OCI-LY7 (cell line): Measurements from ENCODE around the gene SWT1. TPM values are rescaled to one million over a fixed set of nuclear protein-coding genes. Genes with fewer than 3 reads are reported as not detected.

Experiments
- BruUV-seq: library from RNA; stranded (reverse); fragments of 400-500 nt; replicated peaks from 2 replicates; lab custom pipeline; 2021; lab: Mats Ljungman, UMichigan
- CTCF ChIA-PET: fragments of 300-600 bp; sonication (Branson Sonifier 250); formaldehyde crosslinking; loops from one replicate; lab custom pipeline; 2022; ENCODE audit warnings: antibody characterized with exemption; ENCODE audit not compliant: unreplicated experiment; lab: Charles Lee
- POLR2A ChIA-PET: fragments of 300-600 bp; sonication (Branson Sonifier 250); formaldehyde crosslinking; loops from one replicate; lab custom pipeline; 2022; ENCODE audit warnings: antibody characterized with exemption; lab: Charles Lee
- DNase-seq: peaks from one replicate; pipeline ENCODE4 v3.0.0-alpha.2; 2015; ENCODE audit warnings: low spot score
- H2AFZ ChIP-seq: fragments of 200-600 bp; sonication (generic), shearing (Covaris generic); 2 replicates; pipeline ENCODE4 v1.6.1; 2014; ENCODE audit warnings: mild to moderate bottlenecking, antibody characterized with exemption, low read length, moderate library complexity
- H3K27ac ChIP-seq: fragments of 200-600 bp; sonication (generic); 2 replicates; pipeline ENCODE4 v1.5.1; 2014; ENCODE audit warnings: mixed run types, low read depth, mild to moderate bottlenecking, moderate library complexity, low read length, inconsistent platforms; ENCODE audit not compliant: poor library complexity, severe bottlenecking
- H3K36me3 ChIP-seq: fragments of 200-600 bp; sonication (generic); 2 replicates; pipeline ENCODE4 v1.6.1; 2014; ENCODE audit warnings: mild to moderate bottlenecking, antibody characterized with exemption, low read length, moderate library complexity, mixed read lengths; ENCODE audit not compliant: insufficient read depth
- H3K4me1 ChIP-seq: fragments of 200-600 bp; sonication (generic); 2 replicates; pipeline ENCODE4 v1.5.1; 2014; ENCODE audit warnings: mild to moderate bottlenecking, low read length; ENCODE audit not compliant: insufficient read depth, poor library complexity, severe bottlenecking
- H3K4me2 ChIP-seq: fragments of 200-600 bp; sonication (generic); 2 replicates; pipeline ENCODE4 v1.6.1; 2014; ENCODE audit warnings: mild to moderate bottlenecking, low read length
- H3K4me3 ChIP-seq: fragments of 200-600 bp; sonication (generic); 2 replicates; pipeline ENCODE4 v1.5.1; 2014; ENCODE audit warnings: mild to moderate bottlenecking, low read depth, low read length; ENCODE audit not compliant: poor library complexity, severe bottlenecking
- H3K79me2 ChIP-seq: fragments of 200-600 bp; sonication (generic); 2 replicates; pipeline ENCODE4 v1.6.1; 2016; ENCODE audit warnings: low read depth, mild to moderate bottlenecking, low read length, moderate library complexity, mixed read lengths; ENCODE audit not compliant: insufficient read depth
- H3K9me2 ChIP-seq: fragments of 200-600 bp; sonication (generic); 2 replicates; pipeline ENCODE4 v1.6.1; 2016; ENCODE audit warnings: mild to moderate bottlenecking, low read length, mixed read lengths; ENCODE audit not compliant: insufficient read depth
- H3K9me3 ChIP-seq: fragments of 200-600 bp; sonication (generic); 2 replicates; pipeline ENCODE4 v1.6.1; 2014; ENCODE audit warnings: mild to moderate bottlenecking, mixed run types, low read length, mixed read lengths
- H4K20me1 ChIP-seq: fragments of 200-600 bp; sonication (generic); 2 replicates; pipeline ENCODE4 v1.6.1; 2014; ENCODE audit warnings: mild to moderate bottlenecking, antibody characterized with exemption, low read length, moderate library complexity, mixed read lengths; ENCODE audit not compliant: insufficient read depth
- EZH2phosphoT487 ChIP-seq: fragments of 200-600 bp; sonication (generic); IDR thresholded peaks from 2 replicates; pipeline ENCODE4 v1.6.1; 2018; ENCODE audit warnings: low read depth, borderline replicate concordance, mild to moderate bottlenecking, mixed run types, antibody characterized with exemption, low read length, moderate library complexity, mixed read lengths
- intact Hi-C: fragments of 100-400 bp; cut with micrococcal nuclease; formaldehyde crosslinking; loops from one replicate; pipeline ENCODE4 v1.10.0; 2022; ENCODE audit not compliant: unreplicated experiment
- total RNA-seq, 2 experiments: library from RNA; depleted of rRNA in 1 of 2; stranded (reverse); fragments of >200 nt in 1 of 2; shearing (Covaris generic) in 1 of 2; gene quantifications; 2 replicates each; pipeline ENCODE4 v1.2.3, GENCODE V29; 2014 to 2022
- TF ChIP-seq, protein P1 (sequence below): fragments of 200-600 bp; sonication (generic); conservative IDR thresholded peaks from 2 replicates; pipeline ENCODE4 v1.5.1; 2014; ENCODE audit warnings: mild to moderate bottlenecking, antibody characterized with exemption, low read length, moderate library complexity, mixed read lengths

Gene SWT1
- total RNA-seq, 2 experiments from 2014 or later: 2.1 to 2.6 TPM

DNA sequence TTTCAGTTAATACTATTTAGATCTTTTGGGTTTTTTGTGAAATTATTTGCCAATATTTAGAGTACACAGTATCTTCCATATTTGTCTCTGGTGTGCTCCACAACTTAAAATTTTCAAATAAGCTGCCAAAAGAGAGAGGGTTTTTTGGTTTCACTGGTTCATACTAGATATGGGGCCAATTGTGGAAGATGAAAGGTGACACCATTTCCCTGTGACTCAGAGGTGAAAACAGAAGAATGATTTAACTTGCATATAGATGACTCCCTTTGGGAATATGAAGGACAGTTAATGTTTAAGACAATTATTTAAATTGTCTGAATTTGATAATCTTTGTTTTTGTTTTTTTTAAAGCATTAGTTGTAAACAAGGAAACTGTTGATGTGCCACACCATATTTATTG, 122.6 kb downstream of the SWT1 start:
- intact Hi-C loops: no loop called here
- Histone ChIP-seq H4K20me1 (no peaks in the 10 kb centered on the region), H3K9me2 (no peaks in the 10 kb centered on the region), H3K36me3 (no peaks in the 10 kb centered on the region), H3K27ac (no peak overlapping the region), H3K79me2 (no peaks in the 10 kb centered on the region), H3K4me1 (no peaks in the 10 kb centered on the region), H3K9me3 (no peaks in the 10 kb centered on the region), H3K4me2 (no peak overlapping the region), H3K4me3 (no peak overlapping the region), H2AFZ (no peak overlapping the region)
- TF ChIP-seq, protein P1, sequence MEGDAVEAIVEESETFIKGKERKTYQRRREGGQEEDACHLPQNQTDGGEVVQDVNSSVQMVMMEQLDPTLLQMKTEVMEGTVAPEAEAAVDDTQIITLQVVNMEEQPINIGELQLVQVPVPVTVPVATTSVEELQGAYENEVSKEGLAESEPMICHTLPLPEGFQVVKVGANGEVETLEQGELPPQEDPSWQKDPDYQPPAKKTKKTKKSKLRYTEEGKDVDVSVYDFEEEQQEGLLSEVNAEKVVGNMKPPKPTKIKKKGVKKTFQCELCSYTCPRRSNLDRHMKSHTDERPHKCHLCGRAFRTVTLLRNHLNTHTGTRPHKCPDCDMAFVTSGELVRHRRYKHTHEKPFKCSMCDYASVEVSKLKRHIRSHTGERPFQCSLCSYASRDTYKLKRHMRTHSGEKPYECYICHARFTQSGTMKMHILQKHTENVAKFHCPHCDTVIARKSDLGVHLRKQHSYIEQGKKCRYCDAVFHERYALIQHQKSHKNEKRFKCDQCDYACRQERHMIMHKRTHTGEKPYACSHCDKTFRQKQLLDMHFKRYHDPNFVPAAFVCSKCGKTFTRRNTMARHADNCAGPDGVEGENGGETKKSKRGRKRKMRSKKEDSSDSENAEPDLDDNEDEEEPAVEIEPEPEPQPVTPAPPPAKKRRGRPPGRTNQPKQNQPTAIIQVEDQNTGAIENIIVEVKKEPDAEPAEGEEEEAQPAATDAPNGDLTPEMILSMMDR: no peak
- no peak for TF ChIP-seq EZH2phosphoT487
- ChIA-PET CTCF (no interaction called here), POLR2A (interaction anchor here (0.8 kb wide), 1 partner anchor 11 kb away, joined by 3 read pairs; no protein-coding TSS in a partner anchor)
- DNase-seq: no peak
- no TSS peak for BruUV-seq

DNA sequence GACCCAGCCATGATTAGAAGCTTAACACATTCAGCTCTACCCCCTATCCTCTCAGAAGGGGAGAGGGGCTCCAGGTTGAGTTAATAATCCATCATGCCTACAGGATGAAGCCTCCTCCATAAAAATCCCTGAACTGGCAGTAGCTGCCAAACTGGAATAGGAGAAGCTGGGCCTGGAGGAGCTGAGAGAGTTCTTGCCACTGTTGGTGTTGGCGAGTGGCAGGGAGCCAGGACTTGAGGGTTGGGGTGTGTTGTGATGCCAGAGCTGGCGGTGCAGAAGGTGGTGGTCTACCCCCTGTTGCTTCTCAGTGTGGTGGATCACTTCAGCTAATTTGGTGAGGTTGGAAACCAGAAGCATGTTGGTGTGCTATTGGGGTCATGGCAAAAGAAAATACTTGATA, 123.6 kb downstream of the SWT1 start:
- Histone ChIP-seq H3K79me2 (no peaks in the 10 kb centered on the region), H3K36me3 (no peaks in the 10 kb centered on the region), H3K9me2 (no peaks in the 10 kb centered on the region), H3K4me1 (no peaks in the 10 kb centered on the region), H2AFZ (no peak overlapping the region), H3K27ac (no peak overlapping the region), H3K4me2 (no peak overlapping the region), H3K9me3 (no peaks in the 10 kb centered on the region), H3K4me3 (no peak overlapping the region), H4K20me1 (no peaks in the 10 kb centered on the region)
- DNase-seq: no peak
- ChIA-PET CTCF (no interaction called here), POLR2A (interaction anchor here (1.6 kb wide), 1 partner anchor 13 kb away, joined by 4 read pairs; no protein-coding TSS in a partner anchor)
- no TSS peak for BruUV-seq
- intact Hi-C loops: no loop called here
- TF ChIP-seq, protein P1: no peak
- no peak for TF ChIP-seq EZH2phosphoT487

DNA sequence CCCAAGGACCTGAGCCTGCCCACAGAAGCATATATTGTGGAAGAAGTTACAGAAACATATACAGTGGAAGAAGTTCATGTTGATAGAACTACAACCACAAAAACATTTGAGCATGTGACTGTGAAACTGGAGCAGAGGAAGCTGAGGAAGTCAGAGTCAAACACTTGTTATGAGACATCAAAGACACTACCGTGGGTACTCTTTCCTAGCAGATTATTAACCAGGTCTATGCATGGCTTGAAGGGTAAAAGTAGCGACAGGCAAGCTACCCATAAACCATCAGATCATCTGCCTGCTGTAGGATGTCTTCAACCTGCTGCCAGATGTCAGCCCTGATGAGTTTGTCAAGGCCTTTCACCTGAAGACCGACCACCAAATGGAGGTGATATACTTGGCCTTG, 124.3 kb downstream of the SWT1 start:
- no peak overlapping the region for H3K27ac ChIP-seq
- DNase-seq: no peak
- H3K4me2 ChIP-seq: no peak overlapping the region
- H3K9me3 ChIP-seq: no peaks in the 10 kb centered on the region
- ChIA-PET POLR2A (interaction anchor here (0.8 to 1.6 kb wide), 4 partner anchors 10 to 16 kb away, joined by 3 to 4 read pairs (median 3); no protein-coding TSS in a partner anchor), CTCF (no interaction called here)
- no peak overlapping the region for H3K4me3 ChIP-seq
- H2AFZ ChIP-seq: no peak overlapping the region
- intact Hi-C loops: no loop called here
- no peak for TF ChIP-seq EZH2phosphoT487
- TF ChIP-seq, protein P1: no peak
- no peaks in the 10 kb centered on the region for H4K20me1 ChIP-seq
- no peaks in the 10 kb centered on the region for H3K79me2 ChIP-seq
- H3K9me2 ChIP-seq: no peaks in the 10 kb centered on the region
- no TSS peak for BruUV-seq
- H3K36me3 ChIP-seq: no peaks in the 10 kb centered on the region
- H3K4me1 ChIP-seq: no peaks in the 10 kb centered on the region
